ENCODE data around the gene COMTD1. TPM values are rescaled to one million over a fixed set of nuclear protein-coding genes. Genes with fewer than 3 reads are reported as not detected.
"Not testable (repeated sequence)": the region's sequence is repeated elsewhere in the genome, so short reads cannot be mapped to it uniquely, and the experiment has no call there.

COMTD1 gene
- total RNA-seq, 1 donor = 13.4 TPM

DNA sequence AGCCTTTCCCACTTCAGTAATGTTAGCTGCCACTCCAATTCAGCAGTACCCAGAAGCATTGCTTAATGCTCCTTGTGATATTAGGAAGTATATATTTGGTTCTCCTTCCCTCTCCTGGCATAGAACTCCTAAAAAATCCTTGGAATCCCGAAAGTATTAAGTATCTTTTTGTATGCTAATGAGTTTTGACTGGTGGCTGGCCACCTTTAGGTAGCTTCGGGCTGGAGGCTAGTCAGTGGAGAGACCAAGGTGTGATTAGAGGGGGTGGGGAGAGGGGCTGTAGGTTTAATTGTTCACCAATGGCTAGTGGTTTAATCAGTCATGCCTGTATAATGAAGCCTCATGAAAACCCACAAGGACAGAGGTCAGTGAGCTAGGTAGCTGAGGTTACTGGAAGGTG is 12.2 kb downstream of the COMTD1 start:
- Histone ChIP-seq H3K4me3 (ENCODE audit: insufficient read depth, low read length) (no peak overlapping the region), H3K4me2 (ENCODE audit: insufficient read depth, low read length) (no peak overlapping the region), H3K36me3 (ENCODE audit: insufficient read depth, low read length) (peaks cover 72% of the 10 kb centered on the region), H3K4me1 (ENCODE audit: insufficient read depth, low read length) (peaks cover 39% of the 10 kb centered on the region), H2AFZ (ENCODE audit: low read length) (no peak overlapping the region), H3K79me2 (ENCODE audit: insufficient read depth, low read length) (peaks cover 80% of the 10 kb centered on the region), H3K27me3 (ENCODE audit: insufficient read depth, low read length) (no peaks in the 10 kb centered on the region), H3K9me3 (ENCODE audit: low read depth, low read length) (no peaks in the 10 kb centered on the region), H3K27ac (ENCODE audit: low read depth, low read length) (peak overlapping the region; percentile 15), H4K20me1 (ENCODE audit: insufficient read depth, low read length) (peaks cover 21% of the 10 kb centered on the region)
- no peak for DNase-seq (ENCODE audit: insufficient read length, low spot score, missing footprints)
- TF ChIP-seq, protein P1, sequence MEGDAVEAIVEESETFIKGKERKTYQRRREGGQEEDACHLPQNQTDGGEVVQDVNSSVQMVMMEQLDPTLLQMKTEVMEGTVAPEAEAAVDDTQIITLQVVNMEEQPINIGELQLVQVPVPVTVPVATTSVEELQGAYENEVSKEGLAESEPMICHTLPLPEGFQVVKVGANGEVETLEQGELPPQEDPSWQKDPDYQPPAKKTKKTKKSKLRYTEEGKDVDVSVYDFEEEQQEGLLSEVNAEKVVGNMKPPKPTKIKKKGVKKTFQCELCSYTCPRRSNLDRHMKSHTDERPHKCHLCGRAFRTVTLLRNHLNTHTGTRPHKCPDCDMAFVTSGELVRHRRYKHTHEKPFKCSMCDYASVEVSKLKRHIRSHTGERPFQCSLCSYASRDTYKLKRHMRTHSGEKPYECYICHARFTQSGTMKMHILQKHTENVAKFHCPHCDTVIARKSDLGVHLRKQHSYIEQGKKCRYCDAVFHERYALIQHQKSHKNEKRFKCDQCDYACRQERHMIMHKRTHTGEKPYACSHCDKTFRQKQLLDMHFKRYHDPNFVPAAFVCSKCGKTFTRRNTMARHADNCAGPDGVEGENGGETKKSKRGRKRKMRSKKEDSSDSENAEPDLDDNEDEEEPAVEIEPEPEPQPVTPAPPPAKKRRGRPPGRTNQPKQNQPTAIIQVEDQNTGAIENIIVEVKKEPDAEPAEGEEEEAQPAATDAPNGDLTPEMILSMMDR (IDR thresholded peaks at IDR 0.05; ENCODE audit: extremely low read depth, low read depth, low read length) = no peak

DNA sequence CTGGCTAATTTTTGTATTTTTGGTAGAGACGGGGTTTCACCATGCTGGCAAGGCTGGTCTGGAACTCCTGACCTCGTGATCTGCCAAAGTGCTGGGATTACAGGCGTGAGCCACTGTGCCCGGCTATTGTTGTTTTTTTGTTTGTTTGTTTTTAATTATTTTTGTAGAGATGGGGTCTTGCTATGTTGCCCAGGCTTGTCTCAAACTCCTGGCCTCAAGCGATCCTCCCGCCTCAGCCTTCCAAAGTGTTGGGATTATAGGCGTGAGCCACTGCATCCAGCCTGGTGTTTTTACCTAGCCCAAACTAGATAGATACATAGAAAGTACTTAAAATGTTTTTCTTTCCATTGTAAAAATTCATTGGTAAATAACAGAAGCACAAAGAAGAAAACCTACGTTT is 14.3 kb downstream of the COMTD1 start:
- Histone ChIP-seq H3K36me3 (ENCODE audit: insufficient read depth, low read length) (peaks cover 78% of the 10 kb centered on the region), H4K20me1 (ENCODE audit: insufficient read depth, low read length) (peaks cover 23% of the 10 kb centered on the region), H3K79me2 (ENCODE audit: insufficient read depth, low read length) (peaks cover 80% of the 10 kb centered on the region), H3K4me1 (ENCODE audit: insufficient read depth, low read length) (peaks cover 34% of the 10 kb centered on the region)
- not testable (repeated sequence) for H3K4me3 ChIP-seq (ENCODE audit: insufficient read depth, low read length); H3K27ac ChIP-seq (ENCODE audit: low read depth, low read length); DNase-seq (ENCODE audit: insufficient read length, low spot score, missing footprints); H3K9me3 ChIP-seq (ENCODE audit: low read depth, low read length); H2AFZ ChIP-seq (ENCODE audit: low read length); H3K27me3 ChIP-seq (ENCODE audit: insufficient read depth, low read length); H3K4me2 ChIP-seq (ENCODE audit: insufficient read depth, low read length)

DNA sequence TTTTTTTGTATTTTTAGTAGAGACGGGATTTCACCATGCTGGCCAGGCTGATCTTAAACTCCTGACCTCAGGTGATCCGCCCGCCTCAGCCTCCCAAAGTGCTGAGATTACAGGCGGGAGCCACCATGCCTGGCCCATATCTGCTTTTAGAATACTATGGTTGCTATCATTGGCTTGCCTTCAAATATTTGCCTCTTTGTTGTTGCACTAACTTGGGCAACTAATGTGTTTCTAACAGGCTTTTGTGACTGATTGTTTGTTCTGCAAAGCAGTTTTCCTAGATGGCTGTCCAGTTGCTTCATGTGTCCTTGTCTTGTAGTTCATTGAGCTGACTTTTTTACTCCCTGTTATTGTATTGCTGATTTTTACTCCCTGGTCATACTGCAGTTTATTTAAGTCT is 15.5 kb downstream of the COMTD1 start:
- peaks cover 82% of the 10 kb centered on the region for H3K36me3 ChIP-seq (ENCODE audit: insufficient read depth, low read length)
- no peaks in the 10 kb centered on the region for H3K27me3 ChIP-seq (ENCODE audit: insufficient read depth, low read length)
- H3K4me3 ChIP-seq (ENCODE audit: insufficient read depth, low read length) = no peak overlapping the region
- H3K4me1 ChIP-seq (ENCODE audit: insufficient read depth, low read length) = peaks cover 29% of the 10 kb centered on the region
- no peak for DNase-seq (ENCODE audit: insufficient read length, low spot score, missing footprints)
- H3K79me2 ChIP-seq (ENCODE audit: insufficient read depth, low read length) = peaks cover 84% of the 10 kb centered on the region
- TF ChIP-seq, protein P1 (IDR thresholded peaks at IDR 0.05; ENCODE audit: extremely low read depth, low read depth, low read length) = no peak
- H4K20me1 ChIP-seq (ENCODE audit: insufficient read depth, low read length) = peaks cover 26% of the 10 kb centered on the region
- H2AFZ ChIP-seq (ENCODE audit: low read length) = no peak overlapping the region
- no peaks in the 10 kb centered on the region for H3K9me3 ChIP-seq (ENCODE audit: low read depth, low read length)
- H3K27ac ChIP-seq (ENCODE audit: low read depth, low read length) = no peak overlapping the region
- H3K4me2 ChIP-seq (ENCODE audit: insufficient read depth, low read length) = no peak overlapping the region

DNA sequence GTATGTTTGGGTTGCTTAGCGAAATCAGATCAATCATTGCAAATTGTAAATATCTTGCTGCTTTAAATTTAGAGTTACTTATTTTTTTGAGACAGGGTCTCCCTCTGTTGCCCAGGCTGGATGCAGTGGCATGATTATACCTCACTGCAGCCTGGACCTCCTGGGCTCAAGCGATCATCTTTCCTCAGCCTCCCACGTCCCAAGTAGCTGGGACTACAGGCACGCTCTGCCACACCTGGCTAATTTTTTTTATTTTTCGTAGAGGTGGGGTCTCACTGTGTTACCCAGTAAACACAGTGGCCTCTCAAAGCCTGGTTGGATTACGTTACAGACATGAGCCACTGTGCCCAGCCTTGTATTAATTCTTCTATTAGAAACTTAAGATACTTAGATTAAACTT is 23.4 kb downstream of the COMTD1 start:
- peaks cover 47% of the 10 kb centered on the region for H3K36me3 ChIP-seq (ENCODE audit: insufficient read depth, low read length)
- peak overlapping the region; percentile 100 for H3K27ac ChIP-seq (ENCODE audit: low read depth, low read length)
- TF ChIP-seq, protein P1 (IDR thresholded peaks at IDR 0.05; ENCODE audit: extremely low read depth, low read depth, low read length) = no peak

More for the DNA sequence above, 23.4 kb downstream of the COMTD1 start:
- no peaks in the 10 kb centered on the region for H3K9me3 ChIP-seq (ENCODE audit: low read depth, low read length)
- H3K27me3 ChIP-seq (ENCODE audit: insufficient read depth, low read length) = no peaks in the 10 kb centered on the region
- H3K79me2 ChIP-seq (ENCODE audit: insufficient read depth, low read length) = peaks cover 63% of the 10 kb centered on the region
- DNase-seq (ENCODE audit: insufficient read length, low spot score, missing footprints) = no peak
- peaks cover 35% of the 10 kb centered on the region for H3K4me1 ChIP-seq (ENCODE audit: insufficient read depth, low read length)
- H4K20me1 ChIP-seq (ENCODE audit: insufficient read depth, low read length) = peaks cover 18% of the 10 kb centered on the region
- peak overlapping the region; percentile 99 for H3K4me3 ChIP-seq (ENCODE audit: insufficient read depth, low read length)
- H3K4me2 ChIP-seq (ENCODE audit: insufficient read depth, low read length) = peak overlapping the region; percentile 100
- H2AFZ ChIP-seq (ENCODE audit: low read length) = no peak overlapping the region

Data from osteoblast (primary cell).